Colon (tissue), 2 donors: Measurements from ENCODE around the gene DGKG.
A peak's percentile ranks its signal among the peaks of the same experiment; 100 is the strongest.

Experiments used
- FAIRE-seq: peaks from 2 replicates; lab custom pipeline; 2012; peaks lifted over from hg19 to GRCh38; lab: Jason Lieb, UNC
- donor health status: control.
- donor health status: control.

DGKG gene

GRCh38 chr3:186138272-186138981 is 223.6 kb downstream of the DGKG start:
- FAIRE-seq = no peak

GRCh38 chr3:186137051-186137685 is 224.9 kb downstream of the DGKG start:
- no peak for FAIRE-seq

- FAIRE-seq = no peak
These were observed 228.1 kb downstream of the DGKG start for GRCh38 chr3:186133980-186134379.

GRCh38 chr3:186132487-186132886 is 229.5 kb downstream of the DGKG start:
- no peak for FAIRE-seq

GRCh38 chr3:186129206-186129605 is 232.8 kb downstream of the DGKG start:
- no peak for FAIRE-seq

- FAIRE-seq = no peak
These were observed 233.9 kb downstream of the DGKG start for GRCh38 chr3:186128158-186128557.

- no peak for FAIRE-seq
These were observed 234.6 kb downstream of the DGKG start for GRCh38 chr3:186127463-186127862.

- no peak for FAIRE-seq
These were observed 236.9 kb downstream of the DGKG start for GRCh38 chr3:186125118-186125517.

GRCh38 chr3:186124592-186124991 is 237.4 kb downstream of the DGKG start:
- FAIRE-seq = no peak

- FAIRE-seq = no peak
These were observed 239.0 kb downstream of the DGKG start for GRCh38 chr3:186123012-186123411.

GRCh38 chr3:186121968-186122367 is 240.1 kb downstream of the DGKG start:
- no peak for FAIRE-seq

GRCh38 chr3:186121278-186121677 is 240.8 kb downstream of the DGKG start:
- no peak for FAIRE-seq

GRCh38 chr3:186119499-186119898 is 242.5 kb downstream of the DGKG start:
- FAIRE-seq = no peak

GRCh38 chr3:186118692-186119091 is 243.3 kb downstream of the DGKG start:
- no peak for FAIRE-seq

GRCh38 chr3:186117521-186118134 is 244.4 kb downstream of the DGKG start:
- FAIRE-seq = no peak

- no peak for FAIRE-seq
These were observed 246.6 kb downstream of the DGKG start for GRCh38 chr3:186115239-186115996.

GRCh38 chr3:186110975-186111974 is 250.8 kb downstream of the DGKG start:
- FAIRE-seq = no peak

- no peak for FAIRE-seq
These were observed 251.9 kb downstream of the DGKG start for GRCh38 chr3:186109897-186110803.

GRCh38 chr3:186108941-186109865 is 252.8 kb downstream of the DGKG start, which contains the start of gene ETV5:
ETV5 (minus strand) TSS chr3:186109089; CDS start chr3:186105868, 3,221 bp downstream.
- FAIRE-seq = peak; percentile 68
